ENCODE results near the gene HRK. TPM values are rescaled to one million over a fixed set of nuclear protein-coding genes. Genes with fewer than 3 reads are reported as not detected.

HRK gene
- total RNA-seq, 1 experiment from 2014 or later: 2.6 TPM

GRCh38 chr12:116901612-116902011, 20.4 kb upstream of the HRK start:
- no peaks in the 10 kb centered on the region for H3K27me3 ChIP-seq (ENCODE audit: insufficient read depth, low read length)
- no peaks in the 10 kb centered on the region for H3K9me3 ChIP-seq (ENCODE audit: control insufficient read depth, low read depth, low read length)
- Mint-ChIP-seq H3K27me3 (ENCODE audit: low read depth) (peaks cover 35% of the 10 kb centered on the region), H3K4me1 (peaks cover under 1 to 1% of the 10 kb centered on the region in 2 experiments; a peak in 3 of 4 replicates), H3K27ac (no peak overlapping the region), H3K36me3 (ENCODE audit: insufficient read depth in 1 of 3, low read depth in 3 of 3) (no peaks in the 10 kb centered on the region), H3K4me3 (no peak overlapping the region), H3K9me3 (no peaks in the 10 kb centered on the region; a peak in 1 of 5 replicates)
- DNase-seq: no peak
- no peak overlapping the region for H4K5ac ChIP-seq (ENCODE audit: insufficient read length, low read depth, low read length)
- H4K91ac ChIP-seq (ENCODE audit: insufficient read length, low read depth, low read length): no peak overlapping the region
- no peaks in the 10 kb centered on the region for H3K23me2 ChIP-seq (ENCODE audit: insufficient read length, low read depth, low read length, poor library complexity, severe bottlenecking)
- H2BK12ac ChIP-seq (ENCODE audit: insufficient read length, low read depth, low read length): no peak overlapping the region
- H2BK15ac ChIP-seq (ENCODE audit: low read depth, low read length): no peak overlapping the region
- H2BK5ac ChIP-seq (ENCODE audit: insufficient read length, low read length): no peak overlapping the region
- H3T11ph ChIP-seq (ENCODE audit: low read length): no peak overlapping the region
- H3K14ac ChIP-seq (ENCODE audit: insufficient read depth, low read length): no peak overlapping the region
- no peak overlapping the region for H3K4ac ChIP-seq (ENCODE audit: low read depth, low read length)
- no peaks in the 10 kb centered on the region for H4K20me1 ChIP-seq (ENCODE audit: control insufficient read depth, insufficient read depth, insufficient read length)
- H3K56ac ChIP-seq (ENCODE audit: insufficient read length, low read depth, low read length): no peak overlapping the region
- no peak overlapping the region for H3K9ac ChIP-seq (ENCODE audit: extremely low read depth, insufficient read length, low read length)
- no peak overlapping the region for H3K4me2 ChIP-seq (ENCODE audit: insufficient read depth, insufficient read length, low read length)
- no peak overlapping the region for H3K23ac ChIP-seq (ENCODE audit: insufficient read length, low read depth, low read length)
- no peak for TF ChIP-seq CTCF (conservative IDR thresholded peaks at IDR 0.05)
- H3K79me2 ChIP-seq (ENCODE audit: insufficient read depth, low read length): no peaks in the 10 kb centered on the region
- H3K18ac ChIP-seq (ENCODE audit: insufficient read length, low read depth, low read length): no peak overlapping the region
- no peak overlapping the region for H3K27ac ChIP-seq (ENCODE audit: insufficient read length, low read depth, low read length)
- no peak overlapping the region for H2AK5ac ChIP-seq (ENCODE audit: insufficient read length, low read length)
- no peaks in the 10 kb centered on the region for H3K4me1 ChIP-seq (ENCODE audit: insufficient read depth, low read length)
- no CpG with 5 or more reads among the region's 2 CpGs for WGBS (ENCODE audit: extremely low coverage, insufficient read length, low lambda C conversion rate)
- no peak overlapping the region for H2BK20ac ChIP-seq (ENCODE audit: low read depth, low read length, poor library complexity, severe bottlenecking)
- no peak overlapping the region for H4K8ac ChIP-seq (replicated peaks; ENCODE audit: insufficient read length, low read depth, low read length)
- no peak overlapping the region for H2BK120ac ChIP-seq (ENCODE audit: low read depth, low read length, poor library complexity, severe bottlenecking)
- H2AFZ ChIP-seq (ENCODE audit: low read length): no peak overlapping the region
- no peaks in the 10 kb centered on the region for H3K79me1 ChIP-seq (ENCODE audit: insufficient read depth, low read depth, low read length, poor library complexity, severe bottlenecking)
